T-cell (primary cell): ENCODE data around the gene UBXN7. TPM values are rescaled to one million over a fixed set of nuclear protein-coding genes. Genes with fewer than 3 reads are reported as not detected.
A peak's percentile ranks its signal among the peaks of the same experiment; 100 is the strongest.

Experiments
- ATAC-seq, 4 experiments: fragments of 200-7000 bp in 3 of 4; fragments of 150-1000 bp in 1 of 4; cut with Tn5 transposase; replicated peaks in 1 of 4; 1 replicate in 3 of 4; 2 replicates in 1 of 4; pipeline ENCODE4 v1.10.0; 2021; ENCODE audit warnings: moderate library complexity in 3 of 4, mild to moderate bottlenecking in 2 of 4, moderate number of reproducible peaks in 1 of 4
- CTCF ChIA-PET, 2 donors: fragments of 300-600 bp; sonication (Branson Sonifier 250); formaldehyde crosslinking; loops; one replicate each; lab custom pipeline; 2022; ENCODE audit warnings: antibody characterized with exemption in 2 of 2; lab: Charles Lee
- POLR2A ChIA-PET, 2 donors: fragments of 300-600 bp; sonication (Branson Sonifier 250); formaldehyde crosslinking; loops; one replicate each; lab custom pipeline; 2022; ENCODE audit warnings: antibody characterized with exemption in 2 of 2; lab: Charles Lee
- DNase-seq, 35 experiments: peaks; one replicate each; pipeline versions ENCODE4 v3.0.0 to v3.0.0-alpha.2; 2013 to 2023
- H3K27ac ChIP-seq: one replicate; pipeline ENCODE4 v1.5.1; 2013; ENCODE audit warnings: low read length
- H3K27me3 ChIP-seq, 2 experiments: replicated peaks in 1 of 2; 1 replicate in 1 of 2; 2 replicates in 1 of 2; pipeline versions ENCODE4 v1.6.1 to v1.7.0; 2013; ENCODE audit warnings: low read length in 1 of 2, mixed read lengths in 1 of 2; ENCODE audit not compliant: control insufficient read depth in 2 of 2, insufficient read depth in 2 of 2; ENCODE audit errors: extremely low read depth in 1 of 2
- H3K36me3 ChIP-seq, 2 donors: 1 replicate in 1 of 2; 2 replicates in 1 of 2; pipeline versions ENCODE4 v1.6.1 to v1.7.0; 2013; ENCODE audit warnings: low read length in 1 of 2; ENCODE audit not compliant: control insufficient read depth in 2 of 2, insufficient read depth in 1 of 2; ENCODE audit errors: extremely low read depth in 1 of 2
- H3K4me1 ChIP-seq, 2 experiments: 1 replicate in 1 of 2; 2 replicates in 1 of 2; pipeline versions ENCODE4 v1.6.1 to v1.7.0; 2013; ENCODE audit warnings: low read length in 2 of 2, mixed read lengths in 1 of 2; ENCODE audit not compliant: insufficient read depth in 2 of 2, control insufficient read depth in 1 of 2; ENCODE audit errors: extremely low read depth in 1 of 2
- H3K4me3 ChIP-seq, 2 donors: 1 replicate in 1 of 2; 2 replicates in 1 of 2; pipeline versions ENCODE4 v1.5.1 to v1.7.0; 2013; ENCODE audit warnings: mild to moderate bottlenecking in 2 of 2, low read length in 1 of 2, moderate library complexity in 1 of 2; ENCODE audit not compliant: control insufficient read depth in 1 of 2; ENCODE audit errors: extremely low read depth in 1 of 2
- H3K9me3 ChIP-seq: 2 replicates; pipeline ENCODE4 v1.7.0; 2013
- H3K27ac Mint-ChIP-seq, 2 donors: one replicate each; pipeline ENCODE4 v1.8.0; 2020 to 2021; ENCODE audit warnings: mild to moderate bottlenecking in 2 of 2, mixed read lengths in 2 of 2
- H3K27me3 Mint-ChIP-seq, 2 donors: one replicate each; pipeline ENCODE4 v1.8.0; 2021 to 2022; ENCODE audit warnings: mixed read lengths in 2 of 2
- H3K36me3 Mint-ChIP-seq: one replicate; pipeline ENCODE4 v1.8.0; 2021; ENCODE audit warnings: mixed read lengths
- H3K4me1 Mint-ChIP-seq, 3 donors: one replicate each; pipeline ENCODE4 v1.8.0; 2020 to 2022; ENCODE audit warnings: mixed read lengths in 3 of 3, mild to moderate bottlenecking in 1 of 3
- H3K4me3 Mint-ChIP-seq, 3 donors: one replicate each; pipeline ENCODE4 v1.8.0; 2020 to 2022; ENCODE audit warnings: mild to moderate bottlenecking in 3 of 3, mixed read lengths in 3 of 3, moderate library complexity in 3 of 3
- H3K9me3 Mint-ChIP-seq, 3 donors: one replicate each; pipeline ENCODE4 v1.8.0; 2020 to 2022; ENCODE audit warnings: mixed read lengths in 3 of 3
- WGBS: methylation state at CpG from one replicate; pipeline ENCODE4 v1.1.5; 2013; ENCODE audit warnings: missing lambda C conversion rate; ENCODE audit not compliant: insufficient coverage; 5-methylcytosine and 5-hydroxymethylcytosine counted together
- total RNA-seq, 35 experiments: library from RNA in 6 of 35; stranded (reverse) in 6 of 35; fragments of 120-200 nt in 1 of 35; gene quantifications; one replicate each; pipeline versions ENCODE4 v1.2.1 to v1.2.4 and lab custom pipeline; 2013 to 2026

Gene UBXN7
- total RNA-seq, 5 donors from 2014 or later (not counting 1 experiment from before 2014, with no cell fraction given) = 64.7 to 92.3 (median 74.8) TPM

DNA sequence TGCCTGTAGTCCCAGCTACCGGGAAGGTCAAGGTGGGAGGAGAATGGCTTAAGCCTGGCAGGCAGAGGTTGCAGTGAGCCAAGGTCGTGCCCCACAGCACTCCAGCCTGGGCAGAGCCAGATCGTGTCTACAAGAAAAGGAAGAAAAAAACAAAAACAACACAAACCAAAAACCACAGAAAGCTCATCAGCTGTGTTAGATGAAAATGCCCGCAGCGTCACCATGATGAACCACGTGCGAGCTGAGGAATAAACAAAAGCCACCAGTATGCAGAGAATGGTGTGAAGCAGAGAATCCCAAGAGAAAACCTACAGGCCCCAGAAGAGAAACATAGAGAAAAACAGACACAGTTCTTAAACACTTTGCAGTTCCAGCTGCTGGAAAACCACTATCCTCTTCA is 74.3 kb downstream of the UBXN7 start:
- Mint-ChIP-seq H3K4me3 (no peak overlapping the region), H3K27me3 (no peaks in the 10 kb centered on the region), H3K27ac (peak overlapping the region; percentile 24 to 28), H3K9me3 (no peaks in the 10 kb centered on the region), H3K4me1 (peaks cover 0 to 12% (median 10%) of the 10 kb centered on the region in 3 donors), H3K36me3 (peaks cover 70% of the 10 kb centered on the region)
- POLR2A ChIA-PET = interaction anchor here in 1 of 2 donors (0.7 kb wide), 1 partner anchor 33 kb away, joined by 3 read pairs; no protein-coding TSS in a partner anchor
- H3K36me3 ChIP-seq = peaks cover 4 to 78% of the 10 kb centered on the region in 2 donors
- peaks cover 0 to 19% of the 10 kb centered on the region in 2 experiments for H3K4me1 ChIP-seq
- no peak for ATAC-seq
- H3K27me3 ChIP-seq = no peaks in the 10 kb centered on the region
- no CpG with 5 or more reads among the region's 7 CpGs for WGBS
- H3K4me3 ChIP-seq = no peak overlapping the region
- H3K27ac ChIP-seq = no peak overlapping the region
- CTCF ChIA-PET = no interaction called here
- DNase-seq = peak in 18 of 35 experiments; percentile 2 to 52 (median 20)
- H3K9me3 ChIP-seq = no peaks in the 10 kb centered on the region

DNA sequence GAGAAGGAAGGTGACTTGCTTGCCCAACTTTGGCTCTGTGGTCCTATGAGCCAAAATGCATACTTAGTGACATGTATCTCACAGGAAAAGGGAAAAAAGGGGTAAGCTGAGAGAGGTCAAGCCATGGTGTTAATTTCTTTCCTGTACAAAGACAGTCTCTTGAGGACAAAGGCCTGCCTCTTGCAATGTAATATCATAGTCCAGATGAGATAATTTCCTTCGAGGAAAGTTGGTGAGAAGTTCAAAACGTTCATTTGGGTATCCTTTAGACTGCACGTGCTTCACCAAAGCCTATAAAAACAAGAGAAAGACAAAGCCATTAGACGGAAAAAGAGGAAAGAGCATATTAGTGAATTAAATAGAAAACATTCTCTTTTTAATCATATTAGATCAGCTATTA is 75.7 kb downstream of the UBXN7 start:
- no CpG with 5 or more reads among the region's 4 CpGs for WGBS

DNA sequence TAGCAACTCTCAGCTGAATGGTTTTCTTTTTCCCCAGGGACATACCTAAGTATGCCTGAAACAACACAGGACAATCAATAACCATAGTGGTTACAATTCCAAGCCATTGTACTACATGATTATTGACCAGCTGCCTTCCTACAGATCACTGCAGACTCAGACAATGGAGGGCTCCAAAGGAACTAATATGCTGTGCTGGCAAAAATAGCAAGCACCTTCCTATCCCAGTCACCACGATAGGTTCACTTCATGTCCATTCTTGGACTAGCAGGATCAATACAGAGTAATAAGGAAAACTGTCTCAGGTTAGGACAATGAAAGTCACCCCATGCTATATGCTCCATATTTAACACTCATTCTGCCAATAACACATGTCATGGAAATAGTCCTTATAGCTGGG is 76.6 kb downstream of the UBXN7 start:
- POLR2A ChIA-PET = interaction anchor here in 1 of 2 donors (0.6 kb wide), 1 partner anchor 26 kb away, joined by 3 read pairs; no protein-coding TSS in a partner anchor
- ATAC-seq (no peak), DNase-seq (no peak)
- Mint-ChIP-seq H3K4me3 (no peak overlapping the region), H3K36me3 (peaks cover 65% of the 10 kb centered on the region), H3K27me3 (no peaks in the 10 kb centered on the region), H3K27ac (no peak overlapping the region), H3K4me1 (peaks cover 0 to 12% (median 10%) of the 10 kb centered on the region in 3 donors), H3K9me3 (no peaks in the 10 kb centered on the region)
- Histone ChIP-seq H3K9me3 (no peaks in the 10 kb centered on the region), H3K27ac (no peak overlapping the region), H3K36me3 (peaks cover 0 to 62% of the 10 kb centered on the region in 2 donors), H3K4me3 (no peak overlapping the region), H3K4me1 (peaks cover 0 to 19% of the 10 kb centered on the region in 2 experiments), H3K27me3 (no peaks in the 10 kb centered on the region)
- no CpG with 5 or more reads among the region's 1 CpG for WGBS
- CTCF ChIA-PET = no interaction called here

More for the DNA sequence above, 75.7 kb downstream of the UBXN7 start:
- Histone ChIP-seq H3K9me3 (no peaks in the 10 kb centered on the region), H3K27ac (no peak overlapping the region), H3K36me3 (peaks cover 0 to 66% of the 10 kb centered on the region in 2 donors), H3K27me3 (no peaks in the 10 kb centered on the region), H3K4me3 (no peak overlapping the region), H3K4me1 (peaks cover 0 to 19% of the 10 kb centered on the region in 2 experiments)
- ATAC-seq (no peak), DNase-seq (no peak)
- Mint-ChIP-seq H3K4me1 (peaks cover 0 to 12% (median 10%) of the 10 kb centered on the region in 3 donors), H3K9me3 (no peaks in the 10 kb centered on the region), H3K27me3 (no peaks in the 10 kb centered on the region), H3K4me3 (no peak overlapping the region), H3K36me3 (peaks cover 64% of the 10 kb centered on the region), H3K27ac (no peak overlapping the region)
- POLR2A ChIA-PET = interaction anchor here in 1 of 2 donors (0.5 to 0.6 kb wide), 2 partner anchors 27 to 51 kb away, joined by 3 to 7 read pairs; no protein-coding TSS in a partner anchor
- CTCF ChIA-PET = interaction anchor here in 1 of 2 donors (0.6 kb wide), 1 partner anchor 423 kb away, joined by 6 read pairs; no protein-coding TSS in a partner anchor

DNA sequence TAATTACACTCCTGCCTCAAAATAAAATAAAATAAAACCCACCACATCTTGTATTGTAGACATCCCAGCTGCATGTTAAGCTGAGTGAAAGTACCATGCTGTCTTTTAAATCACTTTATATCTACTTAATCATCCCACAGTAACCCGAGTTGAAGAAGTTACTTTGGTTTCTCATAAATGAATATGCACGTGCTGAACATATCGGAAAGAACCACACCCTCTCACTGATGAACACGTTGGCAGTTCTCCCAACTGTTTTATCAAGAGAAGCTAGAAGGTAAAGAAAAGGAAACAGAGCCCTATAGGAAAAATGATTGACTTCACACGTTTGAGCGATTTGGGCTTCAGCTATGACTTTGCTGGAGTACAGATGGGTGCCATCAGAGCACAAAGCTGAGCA is 78.1 kb downstream of the UBXN7 start:
- H3K4me3 Mint-ChIP-seq = no peak overlapping the region
- Histone ChIP-seq H3K27ac (no peak overlapping the region), H3K9me3 (no peaks in the 10 kb centered on the region), H3K4me3 (no peak overlapping the region), H3K4me1 (peaks cover 0 to 19% of the 10 kb centered on the region in 2 experiments), H3K36me3 (peaks cover under 1 to 51% of the 10 kb centered on the region in 2 donors), H3K27me3 (no peaks in the 10 kb centered on the region)
- peaks cover 0 to 9% (median 8%) of the 10 kb centered on the region in 3 donors for H3K4me1 Mint-ChIP-seq
- H3K27ac Mint-ChIP-seq = no peak overlapping the region
- ChIA-PET POLR2A (interaction anchor here in 1 of 2 donors (0.6 kb wide), 1 partner anchor 393 kb away, joined by 3 read pairs; no protein-coding TSS in a partner anchor), CTCF (interaction anchor here in 1 of 2 donors (0.6 kb wide), 1 partner anchor 88 kb away, joined by 3 read pairs; no protein-coding TSS in a partner anchor)
- no peak for DNase-seq
- no peaks in the 10 kb centered on the region for H3K9me3 Mint-ChIP-seq
- peaks cover 54% of the 10 kb centered on the region for H3K36me3 Mint-ChIP-seq
- no peaks in the 10 kb centered on the region for H3K27me3 Mint-ChIP-seq
- 92% methylated on average over 2 of the region's 6 CpGs for WGBS
- no peak for ATAC-seq

DNA sequence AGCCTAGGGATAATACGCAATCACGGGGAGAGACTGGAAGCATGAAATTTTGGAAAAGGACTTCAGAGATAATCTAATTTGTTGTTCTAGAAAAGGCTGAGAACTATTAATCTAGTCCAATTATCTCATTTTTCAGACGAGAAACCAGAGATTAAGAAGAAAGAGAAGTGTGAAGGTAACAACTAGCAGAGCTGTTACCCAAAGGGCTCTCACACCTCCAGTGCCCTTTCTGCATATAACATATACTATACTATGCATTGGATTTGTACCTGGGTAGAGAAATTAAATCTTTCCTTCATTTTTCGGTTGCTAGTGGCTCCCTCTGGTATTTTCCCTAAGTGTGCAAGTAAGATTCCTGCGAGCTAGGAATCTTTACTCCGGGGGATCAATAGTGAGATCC is 80.7 kb downstream of the UBXN7 start:
- Mint-ChIP-seq H3K4me3 (no peak overlapping the region), H3K4me1 (no peaks in the 10 kb centered on the region), H3K27me3 (no peaks in the 10 kb centered on the region), H3K9me3 (no peaks in the 10 kb centered on the region), H3K36me3 (peaks cover 54% of the 10 kb centered on the region), H3K27ac (no peak overlapping the region)
- no CpG with 5 or more reads among the region's 6 CpGs for WGBS
- ChIA-PET CTCF (no interaction called here), POLR2A (no interaction called here)
- no peak for ATAC-seq
- no peak overlapping the region for H3K4me3 ChIP-seq
- H3K27me3 ChIP-seq = no peaks in the 10 kb centered on the region
- H3K9me3 ChIP-seq = no peaks in the 10 kb centered on the region
- DNase-seq = no peak
- H3K27ac ChIP-seq = no peak overlapping the region
- no peaks in the 10 kb centered on the region for H3K4me1 ChIP-seq
- H3K36me3 ChIP-seq = peaks cover 2 to 37% of the 10 kb centered on the region in 2 donors

DNA sequence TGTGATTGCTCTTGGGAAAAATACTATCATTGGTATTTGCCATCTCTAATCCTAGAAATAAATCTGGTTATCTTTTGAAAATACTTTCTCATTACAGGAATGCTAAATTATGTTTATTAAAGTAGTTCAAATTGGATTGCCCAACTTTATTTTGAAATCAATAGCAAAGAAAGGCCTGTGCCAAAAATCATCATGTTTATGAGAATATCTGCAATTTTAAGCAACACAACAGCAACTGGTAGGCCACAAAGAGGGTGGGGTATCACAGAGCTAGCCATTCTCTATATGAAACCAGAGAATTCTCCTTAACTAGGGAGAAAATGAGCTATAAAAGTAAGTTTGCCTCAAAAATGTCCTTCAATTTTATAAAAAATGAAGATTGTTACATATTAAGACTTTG is 82.2 kb downstream of the UBXN7 start:
- Mint-ChIP-seq H3K4me1 (no peaks in the 10 kb centered on the region), H3K9me3 (no peaks in the 10 kb centered on the region), H3K4me3 (no peak overlapping the region), H3K36me3 (peaks cover 43% of the 10 kb centered on the region), H3K27me3 (no peaks in the 10 kb centered on the region), H3K27ac (no peak overlapping the region)
- Histone ChIP-seq H3K4me1 (no peaks in the 10 kb centered on the region), H3K27me3 (no peaks in the 10 kb centered on the region), H3K9me3 (no peaks in the 10 kb centered on the region), H3K4me3 (no peak overlapping the region), H3K27ac (no peak overlapping the region), H3K36me3 (peaks cover 2 to 22% of the 10 kb centered on the region in 2 donors)
- POLR2A ChIA-PET = no interaction called here
- no peak for ATAC-seq
- DNase-seq = no peak
- CTCF ChIA-PET = no interaction called here
